ENCODE results near the gene PSMB3.

DNA sequence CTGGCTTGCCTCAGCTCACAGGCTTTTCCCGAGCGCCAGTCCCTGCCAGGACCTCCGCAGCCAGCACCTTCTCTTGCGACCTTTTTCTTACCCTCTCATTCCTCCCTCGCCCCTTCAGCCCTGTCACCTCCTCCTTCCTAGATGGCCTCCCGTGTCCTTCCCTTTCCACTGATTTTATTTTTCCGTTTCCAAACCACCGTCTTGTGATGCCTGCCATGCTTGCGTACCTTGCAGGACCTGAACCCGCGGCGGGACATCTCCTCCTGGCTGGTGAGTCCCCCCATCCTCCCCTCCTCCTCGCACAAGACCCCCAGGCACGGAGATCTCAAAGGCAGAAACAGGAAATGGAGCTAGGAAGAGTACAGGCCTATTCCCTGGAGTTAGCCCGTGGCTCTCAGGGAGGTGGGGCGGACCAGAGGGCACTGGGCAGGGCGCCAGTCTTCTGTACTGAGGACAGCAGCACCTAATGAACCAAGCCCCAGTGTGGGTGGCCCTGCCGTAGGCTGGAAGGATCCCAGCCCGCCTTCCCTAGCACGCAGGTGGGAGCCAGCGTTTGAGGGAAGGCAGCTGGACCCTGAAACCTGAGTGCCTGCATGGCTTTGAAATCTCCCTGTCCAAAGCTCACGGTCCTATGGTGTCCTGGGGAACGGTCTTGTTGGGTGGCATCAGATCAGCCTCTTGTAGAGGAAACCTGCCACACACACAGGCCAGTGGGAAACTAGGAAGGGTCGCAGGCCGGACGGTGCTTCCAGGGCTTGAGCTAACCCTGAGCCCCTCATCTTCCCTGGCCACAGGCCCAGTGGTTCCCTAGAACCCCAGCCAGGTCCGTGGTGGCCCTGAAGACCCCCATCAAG lies 21.8 kb upstream of the PSMB3 start:
- TF ChIP-seq POLR2A (conservative IDR thresholded peaks at IDR 0.05), result no peak
- TF ChIP-seq SOX6 (IDR thresholded peaks at IDR 0.05), result no peak
- TF ChIP-seq, protein P1, sequence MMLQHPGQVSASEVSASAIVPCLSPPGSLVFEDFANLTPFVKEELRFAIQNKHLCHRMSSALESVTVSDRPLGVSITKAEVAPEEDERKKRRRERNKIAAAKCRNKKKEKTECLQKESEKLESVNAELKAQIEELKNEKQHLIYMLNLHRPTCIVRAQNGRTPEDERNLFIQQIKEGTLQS (IDR thresholded peaks at IDR 0.05), result no peak
- TF ChIP-seq, protein P1 (CRISPR knock-in tag; conservative IDR thresholded peaks at IDR 0.05), result no peak
- no peak for TF ChIP-seq ZNF551 (CRISPR knock-in tag; IDR thresholded peaks at IDR 0.05)
- TF ChIP-seq CHD4 (IDR thresholded peaks at IDR 0.05; ENCODE audit: insufficient read depth, insufficient replicate concordance, low read depth, low read length, poor library complexity, severe bottlenecking), result no peak
- no peak for TF ChIP-seq ZNF280B (CRISPR knock-in tag; IDR thresholded peaks at IDR 0.05)
- no peak for TF ChIP-seq CTCF (IDR thresholded peaks at IDR 0.05 in 2 of 3, conservative IDR thresholded peaks at IDR 0.05 in 1 of 3; ENCODE audit: insufficient read depth in 2 of 3, low read depth in 1 of 3, low read length in 3 of 3)
- TF ChIP-seq HNRNPLL (IDR thresholded peaks at IDR 0.05; ENCODE audit: low read depth, low read length, poor library complexity, severe bottlenecking), result no peak
- TF ChIP-seq FOXM1 (IDR thresholded peaks at IDR 0.05; ENCODE audit: low read depth), result no peak
- no peak for TF ChIP-seq FOXM1 (CRISPR knock-in tag; IDR thresholded peaks at IDR 0.05; ENCODE audit: low read depth)
- no peak for TF ChIP-seq KLF1 (tag; IDR thresholded peaks at IDR 0.05)

Measured in K562 (cell line).